Activated CD8-positive, alpha-beta memory T cell treated with anti-CD3 and anti-CD28 coated beads, Interleukin-2, amount 50 U/mL, for 1 hour (primary cell): ENCODE results near the gene SYNE3.

ENCODE experiments used
- DNase-seq: peaks from one replicate; pipeline ENCODE4 v3.0.0-alpha.2; 2020; ENCODE audit errors: extremely low read depth

SYNE3 gene, protein sequence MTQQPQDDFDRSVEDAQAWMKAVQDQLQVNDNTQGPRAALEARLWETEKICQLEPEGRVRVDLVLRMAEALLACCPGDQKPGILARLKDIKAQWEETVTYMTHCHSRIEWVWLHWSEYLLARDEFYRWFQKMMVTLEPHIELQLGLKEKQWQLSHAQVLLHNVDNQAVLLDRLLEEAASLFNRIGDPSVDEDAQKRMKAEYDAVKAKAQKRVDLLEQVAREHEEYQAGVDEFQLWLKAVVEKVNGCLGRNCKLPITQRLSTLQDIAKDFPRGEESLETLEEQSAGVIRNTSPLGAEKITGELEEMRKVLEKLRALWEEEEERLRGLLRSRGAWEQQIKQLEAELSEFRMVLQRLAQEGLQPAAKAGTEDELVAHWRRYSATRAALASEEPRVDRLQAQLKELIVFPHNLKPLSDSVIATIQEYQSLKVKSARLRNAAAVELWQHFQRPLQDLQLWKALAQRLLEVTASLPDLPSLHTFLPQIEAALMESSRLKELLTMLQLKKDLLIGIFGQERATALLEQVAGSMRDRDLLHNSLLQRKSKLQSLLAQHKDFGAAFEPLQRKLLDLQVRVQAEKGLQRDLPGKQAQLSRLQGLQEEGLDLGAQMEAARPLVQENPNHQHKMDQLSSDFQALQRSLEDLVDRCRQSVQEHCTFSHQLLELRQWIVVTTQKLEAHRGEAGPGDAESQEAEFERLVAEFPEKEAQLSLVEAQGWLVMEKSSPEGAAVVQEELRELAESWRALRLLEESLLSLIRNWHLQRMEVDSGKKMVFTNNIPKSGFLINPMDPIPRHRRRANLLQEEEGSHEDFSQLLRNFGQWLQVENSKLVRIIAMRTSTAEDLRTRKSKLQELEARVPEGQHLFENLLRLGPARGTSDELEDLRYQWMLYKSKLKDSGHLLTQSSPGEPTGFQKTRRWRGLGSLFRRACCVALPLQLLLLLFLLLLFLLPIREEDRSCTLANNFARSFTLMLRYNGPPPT

DNA sequence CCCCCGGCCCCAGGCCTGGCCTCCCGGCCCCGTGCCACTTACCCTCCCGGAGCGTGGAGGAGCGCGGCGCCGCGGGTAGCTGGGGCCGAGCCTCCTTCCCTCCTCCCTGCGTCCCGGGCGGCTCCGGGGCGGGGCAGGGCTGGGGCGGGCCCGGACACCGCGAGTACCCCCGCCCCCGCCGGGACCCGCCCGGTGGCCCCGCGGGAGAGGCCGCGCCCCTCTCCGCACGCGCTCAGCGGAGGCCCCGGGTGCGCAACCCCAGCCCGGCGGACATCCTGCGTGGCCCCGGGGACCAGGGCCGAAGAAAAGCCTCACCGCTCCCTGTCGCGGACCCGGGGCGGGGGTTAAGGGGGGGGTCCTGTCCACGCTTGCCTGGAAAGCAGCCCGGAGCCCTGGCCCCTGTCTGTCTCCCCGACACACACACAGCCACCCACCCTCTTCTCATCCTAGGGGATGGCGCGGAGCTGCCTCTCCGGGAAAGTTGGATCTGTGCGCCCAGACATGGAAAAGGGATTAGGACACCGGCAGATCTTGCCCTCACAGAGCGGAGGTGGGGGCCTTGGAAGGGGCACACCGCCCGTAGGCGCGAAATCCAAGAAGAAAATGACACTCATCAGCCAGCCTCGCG lies at the start of gene SYNE3:
Gene SYNE3 (minus strand): TSS at position 97 of the 628 bp plus-strand sequence. CDS start 40,829 bp downstream, outside the sequence.
- no peak for DNase-seq

DNA sequence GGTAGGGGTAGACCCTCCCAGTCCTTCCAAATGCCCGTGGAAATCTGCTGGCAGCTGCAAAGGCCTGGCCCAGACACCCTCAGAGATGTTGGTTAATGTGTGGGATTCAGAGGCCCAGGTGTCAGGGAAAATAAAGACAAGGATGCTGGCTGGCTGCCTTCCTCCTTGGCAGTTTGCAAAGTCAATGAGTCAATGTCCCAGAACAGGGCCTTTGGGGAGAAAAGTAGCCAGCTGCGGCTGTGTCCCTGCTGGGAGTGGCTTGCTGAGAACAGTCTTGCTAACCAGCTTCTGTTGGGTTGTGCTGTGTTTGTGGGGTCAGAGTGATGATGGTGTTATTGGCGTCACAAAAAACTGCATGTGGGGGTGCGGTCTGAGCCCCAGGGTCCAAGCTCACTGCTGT lies 47.6 kb upstream of the SYNE3 start:
- DNase-seq, result no peak

DNA sequence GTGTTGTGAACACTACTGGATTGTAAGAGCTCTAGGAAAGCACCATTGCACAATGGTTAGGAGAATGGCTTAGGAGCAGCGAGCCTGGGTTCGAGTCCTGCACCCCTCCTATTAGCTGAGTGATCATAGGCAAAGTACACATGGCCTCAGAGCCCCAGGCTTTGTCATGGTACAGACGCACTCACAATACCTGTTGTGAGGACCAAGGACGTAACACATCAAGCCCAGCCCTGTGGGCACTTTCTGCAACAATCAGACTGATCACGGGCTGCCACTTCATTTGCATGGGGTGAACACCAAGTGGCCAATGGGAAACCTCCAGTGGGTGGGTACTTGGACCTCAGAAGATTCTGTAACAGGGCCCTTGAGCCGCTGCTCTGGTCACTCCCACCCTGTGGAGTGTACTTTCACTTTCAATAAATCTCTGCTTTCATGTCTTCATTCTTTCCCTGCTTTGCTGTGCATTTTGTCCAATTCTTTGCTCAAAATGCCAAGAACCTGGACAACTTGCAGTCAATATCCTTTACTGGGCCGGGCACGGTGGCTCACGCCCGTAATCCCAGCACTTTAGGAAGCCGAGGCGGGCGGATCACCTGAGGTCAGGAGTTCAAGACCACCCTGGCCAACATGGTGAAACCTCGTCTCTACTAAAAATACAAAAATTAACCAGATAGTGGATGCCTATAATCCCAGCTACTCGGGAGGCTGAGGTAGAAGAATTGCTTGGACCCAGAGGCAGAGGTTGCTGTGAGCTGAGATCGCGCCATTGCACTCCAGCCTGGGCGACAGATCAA lies 46.6 kb upstream of the SYNE3 start:
- no peak for DNase-seq

DNA sequence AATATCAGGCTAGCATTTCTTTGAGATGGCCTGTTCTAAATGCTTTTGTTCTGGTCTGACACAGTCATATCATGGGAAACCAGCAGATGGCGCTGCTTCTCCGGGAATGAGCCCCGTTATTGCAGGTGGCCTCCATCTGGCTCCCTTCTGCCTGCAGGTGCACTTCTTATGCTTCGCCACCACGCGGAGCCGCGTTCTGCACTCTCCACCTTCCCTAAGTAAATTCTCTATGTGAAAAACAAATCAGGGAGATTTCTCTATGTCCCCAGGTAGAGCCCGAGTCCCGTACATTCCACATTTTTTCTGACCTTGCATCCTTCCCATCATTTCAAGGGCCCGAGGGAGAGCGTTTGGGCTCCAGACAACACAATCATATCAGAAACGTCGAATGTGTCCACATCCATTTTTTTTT lies 44.6 kb upstream of the SYNE3 start:
- DNase-seq, result peak; percentile 49

DNA sequence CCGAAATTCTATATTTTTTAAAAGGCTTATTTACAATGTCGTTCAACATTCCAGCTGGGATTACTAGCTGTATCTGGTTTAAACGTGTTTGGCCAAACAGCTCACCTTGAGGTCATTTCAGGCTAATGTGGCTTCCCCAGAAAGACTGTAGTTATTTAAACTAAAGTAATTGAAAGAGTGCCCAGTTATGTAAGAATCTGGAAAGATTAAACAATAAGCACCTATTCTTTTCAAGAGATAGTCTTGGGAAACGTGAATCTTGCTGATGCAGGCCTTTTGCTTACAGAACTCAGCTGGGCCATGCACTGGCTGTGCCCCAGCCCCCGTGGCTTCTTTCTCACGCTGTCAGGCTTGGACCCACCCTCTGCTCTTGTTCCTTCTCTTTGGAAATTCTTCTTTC lies 42.8 kb upstream of the SYNE3 start:
- no peak for DNase-seq

DNA sequence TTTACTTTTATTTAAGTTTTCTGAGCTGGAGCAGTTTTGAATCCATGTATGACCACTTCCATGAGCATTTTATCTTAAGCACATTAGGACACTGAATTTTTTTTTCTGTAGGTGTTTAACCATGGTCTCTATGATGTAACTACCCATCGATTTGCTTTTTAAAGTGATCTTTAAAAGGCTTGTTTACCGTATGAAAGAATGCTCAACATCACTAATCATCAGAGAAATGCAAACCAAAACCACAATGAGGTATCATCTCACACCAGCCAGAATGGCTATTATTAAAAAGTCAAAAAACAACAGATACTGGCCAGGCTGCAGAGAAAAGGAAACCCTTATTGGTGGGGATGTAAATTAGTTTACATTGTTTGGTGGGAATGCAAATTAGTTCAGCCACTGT lies 41.4 kb upstream of the SYNE3 start:
- DNase-seq, result no peak

DNA sequence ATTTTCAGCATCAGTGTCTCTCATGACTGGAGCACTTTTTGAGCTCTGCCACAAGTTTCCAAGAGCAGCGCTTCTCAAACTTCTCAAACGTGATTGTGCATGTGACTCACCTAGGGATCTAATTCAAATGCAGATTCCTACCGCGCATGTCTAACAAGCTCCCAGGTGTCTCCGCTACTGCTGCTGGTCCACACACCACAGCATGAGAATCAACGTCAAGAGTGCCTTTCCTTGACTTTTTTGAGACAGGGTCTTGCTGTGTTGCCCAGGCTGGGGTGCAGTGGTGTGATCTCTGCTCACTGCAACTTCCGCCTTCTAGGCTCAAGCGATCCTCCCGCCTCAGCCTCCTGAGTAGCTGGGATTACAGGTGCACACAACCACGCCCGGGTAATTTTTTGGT lies 40.8 kb upstream of the SYNE3 start:
- no peak for DNase-seq

DNA sequence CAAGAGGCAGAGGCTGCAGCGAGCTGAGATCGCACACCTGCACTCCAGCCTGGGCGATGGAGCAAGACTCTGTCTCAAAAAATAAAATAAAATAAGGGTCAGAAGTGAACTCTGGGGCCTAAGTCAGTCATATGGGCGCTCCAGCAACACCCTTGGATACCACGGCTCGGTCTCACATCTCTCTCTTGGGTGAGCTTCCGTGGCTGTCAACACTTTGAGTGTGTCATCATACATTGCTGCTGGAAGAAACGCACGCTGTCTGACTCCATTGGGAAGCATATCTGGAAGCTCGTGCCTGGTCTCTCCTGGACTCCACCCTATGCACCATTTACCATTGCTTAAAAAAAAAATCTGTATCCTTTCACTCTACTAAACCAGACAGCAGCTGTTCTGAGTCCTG lies 38.6 kb upstream of the SYNE3 start:
- no peak for DNase-seq

DNA sequence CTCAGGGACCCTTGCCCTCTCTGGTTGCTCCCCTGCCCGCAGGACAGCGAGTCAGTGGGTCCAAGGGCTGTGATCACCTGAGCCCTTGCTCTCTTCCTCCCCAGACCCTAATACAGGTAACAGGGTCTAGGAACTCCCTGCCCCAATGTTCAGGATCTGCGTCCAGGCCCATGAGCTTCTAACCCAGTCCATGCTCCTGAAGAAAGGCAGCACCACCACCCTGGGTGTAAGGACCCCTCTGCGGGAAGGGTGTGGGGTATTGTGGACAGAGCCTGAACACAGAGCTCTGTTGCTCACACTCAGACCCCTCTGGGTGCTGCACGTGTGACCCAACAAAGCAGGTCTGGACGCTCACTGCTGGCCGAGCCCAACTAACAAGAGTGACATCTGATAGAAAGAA lies 36.7 kb upstream of the SYNE3 start:
- DNase-seq, result no peak

DNA sequence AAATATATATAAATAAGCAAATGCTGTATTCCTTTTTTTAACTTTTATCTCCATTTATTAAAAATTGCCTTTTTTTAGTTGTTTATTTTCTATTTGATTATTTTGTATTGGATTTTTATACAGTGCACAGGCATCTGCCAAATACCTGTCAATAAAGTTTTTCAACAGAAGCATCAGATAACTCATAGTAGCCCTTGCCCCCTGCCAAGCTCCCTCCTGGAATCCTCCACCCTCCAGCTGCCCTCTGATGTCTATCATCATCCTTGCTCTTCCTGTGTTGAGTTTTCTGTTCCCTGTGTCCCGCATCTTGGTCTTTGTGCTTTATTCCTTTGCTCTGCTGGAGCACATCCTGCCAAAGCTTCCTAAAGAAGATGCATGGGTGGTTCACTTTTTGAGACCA lies 35.0 kb upstream of the SYNE3 start:
- DNase-seq, result no peak

DNA sequence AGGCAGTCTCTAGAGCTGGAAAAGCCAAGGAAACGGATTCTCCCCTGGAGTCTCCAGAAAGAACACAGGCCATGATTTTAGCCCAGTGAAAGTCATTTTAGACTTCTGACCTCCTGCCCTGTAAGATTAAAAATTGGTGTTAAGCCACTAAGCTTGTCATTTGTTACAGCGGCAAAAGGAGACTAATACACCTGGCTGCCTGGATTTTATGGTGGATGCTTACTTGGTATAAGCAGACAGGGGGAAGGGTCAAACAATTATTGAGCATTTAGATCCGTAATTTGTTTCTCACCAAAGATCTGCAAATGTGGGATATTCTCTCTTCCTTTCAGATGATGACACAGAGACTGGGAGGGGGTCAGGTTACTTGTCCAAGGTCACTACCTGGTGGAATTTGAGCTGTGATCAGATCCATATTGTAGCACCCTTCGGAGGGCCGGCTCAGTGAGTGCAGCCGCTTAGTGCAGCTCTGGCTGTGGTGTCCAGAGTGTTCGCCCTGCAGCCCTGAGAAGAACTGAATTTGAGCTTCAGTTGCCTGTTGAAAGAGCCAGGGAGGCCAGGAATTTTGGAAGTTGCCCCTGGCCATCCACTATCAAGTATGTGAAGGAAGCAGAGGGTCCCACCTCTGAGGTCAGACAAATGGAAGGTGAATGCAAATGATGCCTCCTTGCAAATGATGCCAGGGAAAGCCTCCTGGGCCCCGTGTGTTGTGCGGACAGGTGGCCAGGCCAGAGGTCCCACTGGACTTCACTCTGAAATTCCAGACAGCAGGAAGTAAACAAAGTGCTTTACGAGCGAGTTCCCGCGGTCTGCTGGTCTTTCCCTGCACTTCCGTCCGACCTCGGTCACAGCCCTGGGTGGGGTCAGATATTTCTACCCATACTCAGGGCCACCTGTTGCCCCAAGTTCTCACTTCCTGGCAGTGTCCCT lies 33.5 kb upstream of the SYNE3 start:
- no peak for DNase-seq

DNA sequence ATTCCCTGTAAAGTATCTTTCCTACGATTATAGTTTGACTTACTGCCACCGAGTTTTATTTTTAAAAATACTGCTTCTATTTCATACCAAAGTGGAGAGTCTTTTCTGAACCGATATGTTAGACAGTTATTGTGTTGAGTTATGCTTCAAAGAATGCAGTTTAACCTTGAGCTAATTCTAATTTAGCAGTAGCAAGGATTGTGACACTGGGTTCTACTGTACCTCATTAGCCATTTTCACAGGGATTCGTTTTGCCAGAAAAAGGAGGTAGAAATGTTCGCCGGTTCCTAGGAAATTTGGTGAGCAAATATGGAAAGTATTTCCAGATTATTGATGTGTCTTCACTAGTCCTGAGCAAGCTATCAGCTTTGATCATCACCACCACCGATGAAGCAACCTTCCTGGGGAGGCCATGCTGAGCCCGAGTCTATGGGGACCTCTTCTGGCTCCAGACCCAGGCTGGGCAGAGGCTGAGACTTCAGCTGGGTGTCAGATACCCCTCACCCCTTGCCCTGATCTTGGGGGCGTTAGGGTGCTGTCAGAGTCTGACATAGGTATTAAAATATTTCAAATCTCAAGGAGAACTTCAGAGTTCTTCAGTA lies 32.0 kb upstream of the SYNE3 start:
- no peak for DNase-seq

DNA sequence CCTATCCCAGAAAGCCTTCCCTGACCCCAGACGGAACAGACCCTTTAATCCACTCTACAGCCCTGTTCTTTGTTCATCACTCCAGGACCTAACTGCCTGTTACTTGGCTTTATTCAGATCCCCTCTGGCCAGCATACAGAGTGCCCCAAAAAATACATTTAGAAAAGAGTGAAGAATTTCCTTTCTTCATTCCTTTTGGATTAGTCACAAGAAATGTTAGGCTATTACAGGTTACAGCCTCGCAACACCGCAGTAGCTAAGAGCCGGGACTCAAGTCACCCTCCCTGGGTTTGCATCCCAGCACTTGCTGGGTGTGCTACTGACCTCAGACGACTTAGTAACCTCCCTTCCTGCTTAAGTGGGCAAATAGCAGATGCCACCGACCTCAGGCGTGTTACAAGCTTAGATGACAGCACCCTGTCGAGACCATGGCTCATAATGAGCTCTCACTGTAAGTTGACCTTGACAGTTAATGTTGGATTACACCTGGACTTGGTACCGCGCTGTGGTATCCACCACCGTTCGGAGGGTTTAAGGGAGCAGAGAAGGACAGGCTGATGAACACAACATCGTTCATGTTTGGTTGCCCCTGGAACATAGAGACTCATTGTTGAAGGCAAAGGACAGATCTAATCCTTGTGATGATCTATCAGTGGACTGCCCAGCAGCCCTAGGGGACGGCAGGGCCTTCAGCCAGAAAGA lies 31.3 kb upstream of the SYNE3 start:
- no peak for DNase-seq

DNA sequence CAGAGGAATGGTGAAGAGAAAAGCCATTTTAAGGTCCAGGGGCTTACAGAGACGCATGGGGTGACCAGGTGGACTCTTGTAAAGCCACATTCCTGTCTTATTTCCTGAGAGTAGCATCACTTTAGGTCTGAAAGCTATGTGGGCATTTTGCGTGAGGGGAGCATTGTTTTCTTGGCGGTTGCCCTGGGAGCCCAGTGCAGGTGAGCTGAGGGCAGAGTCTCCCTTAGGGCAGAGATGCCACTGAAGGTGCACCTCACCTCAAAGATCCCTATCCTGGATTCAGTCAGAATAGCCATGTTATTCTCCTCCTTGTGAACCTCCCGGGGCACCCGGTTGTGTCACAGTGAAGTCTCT lies 30.8 kb upstream of the SYNE3 start:
- DNase-seq, result no peak

DNA sequence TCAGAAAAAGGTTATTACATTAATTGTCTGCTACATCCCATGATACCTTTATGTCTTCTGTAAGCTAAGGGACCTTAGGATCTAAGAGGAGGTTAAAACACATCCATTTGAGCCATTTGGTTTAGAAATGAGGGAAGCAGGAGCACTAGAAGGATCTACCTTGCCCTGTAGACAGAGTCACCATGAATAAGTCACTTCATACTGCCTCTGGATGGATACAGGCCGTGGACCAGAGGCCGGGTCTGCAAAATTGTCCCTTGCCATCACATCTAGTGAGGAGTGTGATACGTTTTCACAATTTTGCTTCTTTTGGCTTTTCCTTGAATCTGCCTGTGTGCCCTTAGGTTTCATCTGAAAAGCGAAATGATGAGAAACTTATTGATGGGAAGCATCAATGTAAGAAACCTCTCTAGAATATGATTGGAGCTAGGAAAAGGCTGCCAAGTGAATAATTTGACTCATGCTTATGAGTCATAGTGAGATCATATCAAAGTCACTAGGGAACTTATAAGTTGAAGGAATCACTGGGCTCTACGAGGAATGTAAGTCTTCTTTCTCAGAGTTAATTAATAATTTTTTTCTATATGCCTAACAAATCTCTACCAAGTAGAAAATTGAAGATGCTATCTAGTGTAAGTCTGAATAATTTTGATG lies 29.2 kb upstream of the SYNE3 start:
- no peak for DNase-seq

DNA sequence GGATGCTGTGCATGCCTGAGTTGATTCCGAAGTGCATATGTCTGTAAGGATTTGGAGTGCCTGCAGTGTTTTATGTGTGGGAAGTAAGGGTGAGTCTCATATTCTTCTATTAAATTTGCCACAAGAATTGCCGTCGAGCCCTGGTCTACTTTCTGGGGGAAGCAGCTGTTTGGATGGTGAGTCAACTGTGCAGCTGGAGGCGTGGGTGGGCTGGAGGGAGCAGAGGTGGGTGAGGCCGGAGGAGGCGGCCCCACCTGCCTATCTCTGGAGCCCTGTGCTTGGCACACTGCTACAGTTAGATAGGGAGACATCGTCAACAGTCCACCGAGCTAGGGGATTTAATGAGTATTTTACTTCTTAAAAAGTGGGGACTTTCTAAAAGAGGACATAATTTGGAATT lies 28.1 kb upstream of the SYNE3 start:
- no peak for DNase-seq

DNA sequence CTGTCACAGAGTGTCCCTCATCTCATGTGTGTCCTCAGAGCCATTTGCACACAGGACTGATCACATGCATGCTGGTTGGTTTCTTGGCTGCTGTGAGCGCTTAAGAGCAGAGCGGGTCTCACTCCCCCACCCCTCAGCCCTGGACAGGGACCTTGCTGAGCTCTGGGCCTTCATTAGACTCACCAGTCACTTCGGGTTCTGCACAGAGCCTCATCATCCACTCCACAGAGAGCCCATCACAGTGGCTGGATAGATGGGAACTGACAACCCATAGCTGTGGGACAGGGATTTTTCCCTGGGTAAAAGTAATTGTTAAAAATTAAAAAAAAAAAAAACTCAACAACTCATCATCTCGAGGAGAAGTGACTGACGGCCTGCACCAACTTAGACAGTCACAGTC lies 26.6 kb upstream of the SYNE3 start:
- no peak for DNase-seq

DNA sequence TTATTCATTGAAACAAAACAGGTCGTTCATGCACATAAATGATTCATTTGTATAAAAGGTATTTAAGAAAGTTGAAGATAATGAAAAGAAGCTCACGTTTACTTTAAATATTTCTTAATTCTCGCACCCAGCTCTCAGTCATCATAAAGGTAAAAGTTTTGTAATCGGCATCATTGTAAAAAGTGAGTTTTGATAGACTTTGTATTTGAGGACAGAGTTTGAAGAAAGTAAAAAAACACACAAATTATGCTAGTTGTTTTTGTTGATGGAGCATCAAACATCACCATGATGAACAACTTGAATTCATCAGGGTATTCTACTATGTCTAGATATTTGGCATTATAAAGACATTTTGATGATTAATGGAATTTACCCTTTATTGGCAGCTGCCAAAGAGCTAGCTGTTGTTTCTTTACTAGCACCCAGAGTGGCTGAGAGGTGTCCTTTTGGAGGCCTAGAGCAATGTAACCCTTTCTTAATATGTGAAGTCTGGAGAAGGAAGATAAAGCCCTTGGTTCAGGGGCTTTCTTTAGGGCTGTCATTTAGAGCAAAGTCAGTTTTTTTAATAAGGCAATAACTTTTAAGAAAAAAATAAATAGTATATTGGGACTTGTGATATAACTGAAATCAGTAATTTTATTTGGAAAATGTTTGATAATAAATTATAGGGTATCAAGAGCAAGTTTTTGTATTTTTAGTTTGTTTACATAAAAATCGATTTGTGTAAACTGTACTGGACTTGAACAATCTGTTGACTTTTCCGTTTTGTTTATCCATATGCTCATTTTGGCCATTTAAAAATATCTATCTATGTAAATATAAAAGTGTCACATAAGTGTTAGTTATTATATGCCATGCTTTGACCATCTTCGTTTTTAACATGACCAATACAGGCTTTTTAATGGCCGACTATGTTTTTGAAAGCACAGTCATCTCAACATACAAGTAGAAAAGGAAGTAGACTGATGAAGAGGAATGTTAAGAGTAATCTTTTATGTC lies 25.8 kb upstream of the SYNE3 start:
- no peak for DNase-seq
